ENCODE data around the gene DOCK2.

- no peak for TF ChIP-seq CTCF (conservative IDR thresholded peaks at IDR 0.05; ENCODE audit: low read length)
- TF ChIP-seq EZH2phosphoT487 (IDR thresholded peaks at IDR 0.05; ENCODE audit: borderline replicate concordance, low read depth, low read length), result no peak
These were observed 269.9 kb downstream of the DOCK2 start for GRCh38 chr5:169906745-169907649.

Data from OCI-LY7 (cell line).